SK-N-MC (cell line): ENCODE data around the gene SEMA5A.

Experiments
- EZH2 ChIP-seq: fragments of 200-600 bp; sonication (generic); IDR thresholded peaks from one replicate; pipeline ENCODE4 v1.6.1; 2017; ENCODE audit warnings: antibody characterized with exemption
- POLR2AphosphoS5 ChIP-seq: IDR thresholded peaks from 2 replicates; pipeline ENCODE4 v1.6.1; 2012; ENCODE audit warnings: mild to moderate bottlenecking, low read depth, low read length, borderline replicate concordance

DNA sequence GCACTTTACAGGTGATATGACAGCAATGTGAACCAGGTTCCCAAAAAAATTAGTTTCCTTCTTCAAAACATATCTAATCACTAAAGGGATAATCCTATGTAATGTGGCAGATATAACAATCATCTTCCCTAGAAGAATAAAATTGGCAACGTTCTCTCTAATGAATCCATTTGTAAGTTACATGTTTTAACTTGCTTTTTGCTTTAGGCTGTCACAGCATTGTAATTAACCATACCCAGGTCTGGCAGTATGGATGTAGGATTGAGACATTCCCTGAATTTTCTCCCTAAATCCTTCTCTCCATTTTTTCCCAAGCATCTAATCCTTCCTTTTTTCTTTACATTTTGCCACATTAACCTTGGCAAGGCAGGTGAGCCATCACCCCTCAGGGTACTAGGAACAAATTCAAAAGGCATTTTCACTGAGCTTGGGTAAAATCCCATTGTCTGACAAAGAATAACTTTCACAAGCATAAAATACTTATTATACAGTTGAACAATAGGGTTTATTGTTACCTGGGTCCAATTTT, 548.3 kb downstream of the SEMA5A start:
- TF ChIP-seq EZH2 (no peak), POLR2AphosphoS5 (no peak)
